Right cardiac atrium (tissue), 5 donors: ENCODE data around the gene SHOX. TPM values are rescaled to one million over a fixed set of nuclear protein-coding genes. Genes with fewer than 3 reads are reported as not detected.

ENCODE experiments used
- ATAC-seq, 2 donors: fragments of 200-7000 bp; cut with Tn5 transposase; one replicate each; pipeline versions ENCODE4 v1.8.0 to v1.9.1; 2020; ENCODE audit warnings: moderate library complexity in 2 of 2, mild to moderate bottlenecking in 1 of 2
- DNase-seq, 3 donors: peaks; one replicate each; pipeline ENCODE4 v3.0.0-alpha.2; 2020
- H3K27ac ChIP-seq: one replicate; pipeline ENCODE4 v1.5.1; 2013; ENCODE audit warnings: mild to moderate bottlenecking, low read length, control low read depth, moderate library complexity
- H3K27me3 ChIP-seq: one replicate; pipeline ENCODE4 v1.6.1; 2013; ENCODE audit not compliant: control insufficient read depth, insufficient read depth
- H3K4me1 ChIP-seq: one replicate; pipeline ENCODE4 v1.6.1; 2013; ENCODE audit warnings: low read length; ENCODE audit not compliant: control insufficient read depth, insufficient read depth
- H3K4me3 ChIP-seq: one replicate; pipeline ENCODE4 v1.5.1; 2013; ENCODE audit warnings: low read length, control low read depth
- H3K9me3 ChIP-seq: one replicate; pipeline ENCODE4 v1.6.1; 2013; ENCODE audit warnings: low read length; ENCODE audit not compliant: control insufficient read depth
- WGBS: extraction: QIAGEN DNeasy Blood & Tissue Kit; methylation state at CpG from one replicate; pipeline ENCODE4 v1.1.7; 2013; 5-methylcytosine and 5-hydroxymethylcytosine counted together
- intact Hi-C, 4 donors: fragments of 100-400 bp; cut with DNase I; formaldehyde crosslinking; loops; one replicate each; pipeline versions ENCODE4 v1.11.0 to v1.14.0; 2022 to 2023
- polyA plus RNA-seq: library from polyadenylated mRNA; stranded (reverse); fragments of 200-250 nt; gene quantifications from one replicate; pipeline ENCODE4 v1.2.3, GENCODE V29; 2013
- total RNA-seq, 4 donors: library from RNA; stranded (reverse); fragmentation: NEBNext Ultra II Directional; extraction: Animal tissue kit (Norgen Biotek cat#: 25700); gene quantifications; one replicate each; pipeline ENCODE4 v1.2.1, GENCODE V29; 2021
- donor health status: healthy with polysubstance abuse.
- donor health status: DM: no; HTN: yes; CAD: no.
- donor health status: DM: no; HTN: no; CAD: no.
- donor health status: DM: no; HTN: yes; CAD: no; lungs with severe emphysema.
- donor health status: DM: yes; HTN: yes; CAD: no.

Gene SHOX
- total and polyA plus RNA-seq, 5 donors, result not detected

DNA sequence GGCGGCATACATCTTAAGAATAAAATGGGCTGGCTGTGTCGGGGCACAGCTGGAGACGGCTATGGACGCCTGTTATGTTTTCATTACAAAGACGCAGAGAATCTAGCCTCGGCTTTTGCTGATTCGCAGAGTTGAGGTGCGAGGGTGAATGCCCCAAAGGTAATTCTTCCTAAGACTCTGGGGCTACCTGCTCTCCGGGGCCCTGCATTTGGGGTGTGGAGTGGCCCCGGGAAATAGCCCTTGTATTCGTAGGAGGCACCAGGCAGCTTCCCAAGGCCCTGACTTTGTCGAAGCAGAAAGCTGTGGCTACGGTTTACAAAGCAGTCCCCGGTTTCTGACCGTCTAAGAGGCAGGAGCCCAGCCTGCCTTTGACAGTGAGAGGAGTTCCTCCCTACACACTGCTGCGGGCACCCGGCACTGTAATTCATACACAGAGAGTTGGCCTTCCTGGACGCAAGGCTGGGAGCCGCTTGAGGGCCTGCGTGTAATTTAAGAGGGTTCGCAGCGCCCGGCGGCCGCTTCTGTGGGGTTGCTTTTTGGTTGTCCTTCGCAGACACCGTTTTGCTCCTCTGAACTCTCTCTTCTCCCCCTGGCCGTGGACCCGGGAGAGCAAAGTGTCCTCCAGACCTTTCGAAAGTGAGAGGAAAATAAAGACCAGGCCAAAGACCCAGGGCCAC lies 1.9 kb downstream of the SHOX start:
- H3K4me3 ChIP-seq, result no peak overlapping the region
- H3K27me3 ChIP-seq, result peaks cover 8% of the 10 kb centered on the region
- no peak for ATAC-seq
- H3K27ac ChIP-seq, result no peak overlapping the region
- H3K4me1 ChIP-seq, result no peaks in the 10 kb centered on the region
- no peak for DNase-seq
- intact Hi-C loops, result no loop called here
- H3K9me3 ChIP-seq, result no peaks in the 10 kb centered on the region
- 1% methylated on average over 30 of the region's 30 CpGs for WGBS

DNA sequence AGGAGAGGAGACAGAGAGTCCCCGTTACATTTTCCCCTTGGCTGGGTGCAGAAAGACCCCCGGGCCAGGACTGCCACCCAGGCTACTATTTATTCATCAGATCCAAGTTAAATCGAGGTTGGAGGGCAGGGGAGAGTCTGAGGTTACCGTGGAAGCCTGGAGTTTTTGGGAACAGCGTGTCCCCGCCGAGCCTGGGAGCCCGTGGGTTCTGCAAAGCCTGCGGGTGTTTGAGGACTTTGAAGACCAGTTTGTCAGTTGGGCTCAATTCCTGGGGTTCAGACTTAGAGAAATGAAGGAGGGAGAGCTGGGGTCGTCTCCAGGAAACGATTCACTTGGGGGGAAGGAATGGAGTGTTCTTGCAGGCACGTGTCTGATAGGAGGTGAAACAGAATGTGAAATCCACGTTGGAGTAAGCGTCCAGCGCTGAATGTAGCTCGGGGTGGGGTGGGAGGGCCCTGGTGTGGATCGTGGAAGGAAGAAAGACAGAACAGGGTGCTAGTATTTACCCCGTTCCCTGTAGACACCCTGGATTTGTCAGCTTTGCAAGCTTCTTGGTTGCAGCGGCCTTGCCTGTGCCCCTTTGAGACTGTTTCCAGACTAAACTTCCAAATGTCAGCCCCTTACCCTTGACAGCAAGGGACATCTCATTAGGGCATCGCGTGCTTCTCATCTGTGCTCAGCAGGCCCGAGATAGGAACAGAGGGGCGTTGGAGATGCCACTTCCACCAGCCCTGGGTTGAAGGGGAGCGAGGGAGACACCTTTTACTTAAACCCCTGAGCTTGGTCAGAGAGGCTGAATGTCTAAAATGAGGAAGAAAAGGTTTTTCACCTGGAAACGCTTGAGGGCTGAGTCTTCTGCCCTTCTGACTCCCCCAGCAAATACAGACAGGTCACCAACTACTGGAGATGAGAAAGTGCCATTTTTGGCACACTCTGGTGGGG lies 2.7 kb downstream of the SHOX start:
- Histone ChIP-seq H3K27ac (no peak overlapping the region), H3K27me3 (peaks cover 8% of the 10 kb centered on the region), H3K4me1 (no peaks in the 10 kb centered on the region), H3K4me3 (no peak overlapping the region), H3K9me3 (no peaks in the 10 kb centered on the region)
- ATAC-seq (no peak), DNase-seq (no peak)
- intact Hi-C loops, result no loop called here
- WGBS, result 1% methylated on average over 25 of the region's 25 CpGs

DNA sequence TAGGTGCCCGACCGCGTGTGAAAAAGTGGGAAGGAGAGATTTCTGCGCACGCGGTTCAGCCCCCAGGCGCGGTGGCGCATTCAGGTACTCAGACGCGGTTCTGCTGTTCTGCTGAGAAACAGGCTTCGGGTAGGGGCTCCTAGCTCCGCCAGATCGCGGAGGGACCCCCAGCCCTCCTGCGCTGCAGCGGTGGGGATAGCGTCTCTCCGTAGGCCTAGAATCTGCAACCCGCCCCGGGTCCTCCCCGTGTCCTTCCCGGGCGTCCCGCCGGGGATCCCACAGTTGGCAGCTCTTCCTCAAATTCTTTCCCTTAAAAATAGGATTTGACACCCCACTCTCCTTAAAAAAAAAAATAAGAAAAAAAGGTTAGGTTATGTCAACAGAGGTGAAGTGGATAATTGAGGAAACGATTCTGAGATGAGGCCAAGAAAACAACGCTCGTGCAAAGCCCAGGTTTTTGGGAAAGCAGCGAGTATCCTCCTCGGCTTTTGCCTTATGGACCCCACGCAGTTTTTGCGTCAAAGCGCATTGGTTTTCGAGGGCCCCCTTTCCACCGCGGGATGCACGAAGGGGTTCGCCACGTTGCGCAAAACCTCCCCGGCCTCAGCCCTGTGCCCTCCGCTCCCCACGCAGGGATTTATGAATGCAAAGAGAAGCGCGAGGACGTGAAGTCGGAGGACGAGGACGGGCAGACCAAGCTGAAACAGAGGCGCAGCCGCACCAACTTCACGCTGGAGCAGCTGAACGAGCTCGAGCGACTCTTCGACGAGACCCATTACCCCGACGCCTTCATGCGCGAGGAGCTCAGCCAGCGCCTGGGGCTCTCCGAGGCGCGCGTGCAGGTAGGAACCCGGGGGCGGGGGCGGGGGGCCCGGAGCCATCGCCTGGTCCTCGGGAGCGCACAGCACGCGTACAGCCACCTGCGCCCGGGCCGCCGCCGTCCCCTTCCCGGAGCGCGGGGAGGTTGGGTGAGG lies 3.7 kb downstream of the SHOX start:
- intact Hi-C loops, result no loop called here

DNA sequence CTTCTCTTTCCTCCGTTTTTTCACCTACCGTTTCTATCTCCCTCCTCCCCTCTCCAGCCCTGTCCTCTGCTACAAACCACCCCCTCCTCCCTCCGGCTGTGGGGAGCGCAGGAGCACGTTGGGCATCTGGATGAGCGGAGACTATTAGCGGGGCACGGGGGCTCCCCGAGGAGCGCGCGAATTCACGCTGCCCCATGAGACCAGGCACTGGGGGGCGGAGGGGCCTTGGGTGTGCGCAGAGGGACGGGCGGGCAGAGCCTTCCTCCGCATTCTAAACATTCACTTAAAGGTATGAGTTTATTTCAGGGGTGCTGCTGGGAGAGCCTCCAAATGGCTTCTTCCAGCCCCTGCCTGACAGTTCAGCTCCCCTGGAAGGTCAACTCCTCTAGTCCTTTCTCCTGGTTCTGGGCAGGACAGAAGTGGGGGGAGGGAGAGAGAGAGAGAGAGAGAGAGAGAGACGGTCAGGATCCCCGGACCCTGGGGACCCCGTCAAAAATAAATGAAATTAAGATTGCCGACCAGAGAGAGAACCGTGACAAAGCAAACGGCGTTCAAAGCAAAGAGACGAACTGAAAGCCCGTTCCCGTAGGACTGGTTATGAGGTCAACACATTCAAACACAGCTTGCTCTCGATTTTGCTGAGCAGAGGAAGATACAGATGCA lies 5.0 kb downstream of the SHOX start:
- Histone ChIP-seq H3K27me3 (peaks cover 2% of the 10 kb centered on the region), H3K27ac (no peak overlapping the region), H3K4me3 (no peak overlapping the region), H3K4me1 (no peaks in the 10 kb centered on the region), H3K9me3 (no peaks in the 10 kb centered on the region)
- intact Hi-C loops, result no loop called here
- DNase-seq (no peak), ATAC-seq (no peak)
- WGBS, result 2% methylated on average over 29 of the region's 29 CpGs

More for the DNA sequence above, 3.7 kb downstream of the SHOX start:
- Histone ChIP-seq H3K4me1 (no peaks in the 10 kb centered on the region), H3K4me3 (no peak overlapping the region), H3K27me3 (peaks cover 8% of the 10 kb centered on the region), H3K27ac (no peak overlapping the region), H3K9me3 (no peaks in the 10 kb centered on the region)
- ATAC-seq, result no peak
- DNase-seq, result no peak
- 3% methylated on average over 84 of the region's 84 CpGs for WGBS

DNA sequence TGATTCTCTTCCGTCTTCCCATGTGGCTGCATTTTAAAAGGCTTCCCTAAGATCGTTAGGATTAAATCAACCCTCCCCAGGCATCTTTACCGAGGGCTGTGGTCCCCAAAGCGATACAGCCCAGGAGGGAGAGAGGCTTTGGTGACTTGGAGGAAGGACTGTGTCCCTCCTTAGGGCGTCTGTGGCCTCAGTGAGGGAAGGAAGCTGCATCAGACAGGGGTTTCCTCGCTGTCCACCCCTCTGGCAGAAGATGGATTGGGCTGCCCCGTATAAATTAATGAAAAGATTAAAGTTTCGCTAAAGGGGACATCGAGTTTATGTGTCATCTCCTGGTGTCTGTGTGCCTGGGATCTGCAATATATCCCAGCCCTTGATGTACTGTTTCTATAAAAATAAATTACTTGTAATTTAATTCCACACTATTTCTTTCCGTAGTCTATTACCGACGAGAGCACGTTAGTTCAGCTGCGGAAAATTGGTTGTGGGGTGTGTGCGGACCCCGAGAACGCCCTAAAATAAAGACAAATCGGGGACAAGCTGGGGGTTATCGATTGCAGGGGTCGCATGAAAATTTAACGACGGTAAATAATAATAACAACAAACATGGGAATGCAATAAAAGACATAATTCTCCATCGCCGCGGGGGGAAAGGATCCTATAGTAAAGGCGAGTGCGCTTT lies 6.5 kb downstream of the SHOX start:
- 2% methylated on average over 27 of the region's 27 CpGs for WGBS
- no peak overlapping the region for H3K27ac ChIP-seq
- ATAC-seq (no peak), DNase-seq (no peak)
- H3K4me1 ChIP-seq, result no peaks in the 10 kb centered on the region
- peak overlapping the region; percentile 21 for H3K4me3 ChIP-seq
- H3K9me3 ChIP-seq, result no peaks in the 10 kb centered on the region
- H3K27me3 ChIP-seq, result peaks cover 2% of the 10 kb centered on the region
- intact Hi-C loops, result no loop called here

DNA sequence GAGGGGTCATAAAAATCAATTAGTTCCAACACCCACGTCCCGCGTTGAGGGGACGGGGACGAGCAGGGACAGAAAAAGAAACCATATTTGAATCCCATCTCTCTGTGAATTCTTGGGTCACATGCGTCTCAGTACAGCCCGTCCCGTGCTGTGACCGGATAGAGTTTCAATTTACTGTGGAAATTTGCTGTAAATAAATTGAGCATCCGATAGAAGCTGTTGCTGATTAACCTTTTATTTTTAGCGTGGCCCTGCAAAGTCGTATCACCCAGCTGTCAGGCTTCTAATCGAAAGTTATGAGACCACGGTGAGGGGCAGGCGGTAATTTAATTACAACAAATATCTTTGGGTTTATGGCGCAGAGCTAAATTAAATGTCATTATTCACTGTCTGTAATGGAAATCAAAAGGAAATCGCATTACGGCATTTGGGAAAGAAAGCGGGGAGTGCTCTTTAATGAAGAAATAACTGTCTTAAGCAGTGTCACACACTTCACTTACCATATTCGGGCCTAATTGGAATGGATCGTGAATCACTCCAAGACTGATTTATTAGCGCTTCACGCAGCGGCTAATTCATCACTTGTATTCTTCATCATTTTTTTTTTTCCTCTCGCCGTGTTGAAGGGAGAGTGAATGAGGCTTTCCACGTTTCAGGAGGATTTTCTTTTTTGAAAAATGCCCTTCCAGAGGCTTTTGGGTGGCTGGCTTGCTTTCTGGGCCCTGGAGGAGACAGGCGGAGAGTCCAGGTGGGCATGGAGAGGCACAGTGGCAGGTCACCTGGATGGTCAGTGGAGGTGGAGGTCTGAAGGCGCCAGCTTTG lies 7.3 kb downstream of the SHOX start:
- Histone ChIP-seq H3K27ac (no peak overlapping the region), H3K27me3 (peaks cover 2% of the 10 kb centered on the region), H3K4me3 (peak overlapping the region; percentile 21), H3K4me1 (no peaks in the 10 kb centered on the region), H3K9me3 (no peaks in the 10 kb centered on the region)
- 4% methylated on average over 29 of the region's 29 CpGs for WGBS
- DNase-seq (no peak), ATAC-seq (no peak)
- intact Hi-C loops, result no loop called here

DNA sequence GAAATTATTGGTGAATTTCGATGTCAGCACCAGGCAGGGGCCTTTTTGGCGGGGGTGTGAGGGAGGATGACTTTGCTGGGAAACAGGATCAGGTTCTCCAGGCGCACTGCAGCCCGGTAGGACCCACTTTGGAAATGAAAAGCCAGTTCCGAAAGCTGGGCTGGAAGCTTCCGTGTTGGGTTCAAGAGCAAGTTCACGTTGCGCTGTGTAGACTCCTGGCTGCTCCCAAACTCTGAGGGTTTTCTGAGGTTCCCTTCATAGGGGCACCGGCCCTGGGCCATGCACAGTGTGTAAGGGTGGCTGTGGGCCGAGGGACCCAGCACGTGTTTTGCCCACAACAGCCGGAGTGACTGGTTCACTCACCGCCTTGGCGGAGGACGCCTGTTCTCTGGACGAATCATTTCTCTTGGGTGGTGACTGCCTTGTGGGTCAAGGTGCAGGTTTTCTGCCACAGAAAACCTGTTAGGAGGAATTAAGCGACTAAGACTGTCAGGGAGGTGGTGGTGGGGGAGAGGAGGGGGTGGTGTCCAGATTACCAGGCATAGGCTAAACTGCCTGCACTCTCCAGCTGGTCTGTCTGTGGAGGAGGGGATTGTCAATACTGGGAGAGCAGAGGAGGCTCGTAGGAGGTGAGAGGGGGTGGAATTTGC lies 8.0 kb downstream of the SHOX start:
- DNase-seq (no peak), ATAC-seq (no peak)
- intact Hi-C loops, result no loop called here
- Histone ChIP-seq H3K4me1 (no peaks in the 10 kb centered on the region), H3K27me3 (no peaks in the 10 kb centered on the region), H3K27ac (no peak overlapping the region), H3K4me3 (no peak overlapping the region), H3K9me3 (no peaks in the 10 kb centered on the region)
- WGBS, result 4% methylated on average over 18 of the region's 18 CpGs

DNA sequence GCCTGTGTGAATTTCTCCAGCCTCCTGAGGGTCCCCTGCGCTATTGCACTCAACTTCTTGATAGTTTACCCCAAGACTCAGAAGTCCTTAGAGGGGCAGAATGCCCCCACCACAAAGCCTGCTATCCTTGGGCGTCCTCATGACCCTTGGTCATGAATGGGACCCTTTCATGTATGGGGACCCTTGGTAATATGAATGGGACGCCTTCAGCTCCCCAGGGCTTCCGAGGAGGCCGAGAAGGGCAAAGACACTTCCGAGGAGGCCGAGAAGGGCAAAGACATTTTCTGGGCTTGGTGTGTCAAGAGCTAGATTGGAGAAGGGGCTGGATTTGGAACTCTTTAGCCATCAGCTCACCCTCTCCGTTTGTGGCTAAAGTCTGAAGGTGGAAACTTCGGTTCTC lies 8.6 kb downstream of the SHOX start:
- no peaks in the 10 kb centered on the region for H3K4me1 ChIP-seq
- DNase-seq, result no peak
- H3K4me3 ChIP-seq, result no peak overlapping the region
- no peak overlapping the region for H3K27ac ChIP-seq
- no peak for ATAC-seq
- WGBS, result 5% methylated on average over 9 of the region's 9 CpGs
- H3K9me3 ChIP-seq, result no peaks in the 10 kb centered on the region
- H3K27me3 ChIP-seq, result no peaks in the 10 kb centered on the region
- intact Hi-C loops, result no loop called here

DNA sequence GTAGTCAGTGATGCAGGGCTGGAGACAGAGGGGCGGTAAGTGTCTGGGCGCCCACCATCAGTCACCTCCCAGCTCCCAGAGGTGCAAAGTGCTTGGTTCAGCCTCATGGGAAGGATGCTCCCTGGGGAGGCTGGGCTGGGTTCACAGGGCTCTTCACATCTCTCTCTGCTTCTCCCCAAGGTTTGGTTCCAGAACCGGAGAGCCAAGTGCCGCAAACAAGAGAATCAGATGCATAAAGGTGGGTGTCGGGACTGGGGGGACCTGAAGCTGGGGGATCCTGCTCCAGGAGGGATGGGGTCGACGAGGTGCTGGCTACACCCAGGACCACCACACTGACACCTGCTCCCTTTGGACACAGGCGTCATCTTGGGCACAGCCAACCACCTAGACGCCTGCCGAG lies 10.1 kb downstream of the SHOX start:
- Histone ChIP-seq H3K27ac (no peak overlapping the region), H3K27me3 (no peaks in the 10 kb centered on the region), H3K4me3 (no peak overlapping the region), H3K9me3 (no peaks in the 10 kb centered on the region), H3K4me1 (no peaks in the 10 kb centered on the region)
- ATAC-seq, result no peak
- WGBS, result 8% methylated on average over 10 of the region's 10 CpGs
- no peak for DNase-seq
- intact Hi-C loops, result no loop called here
